ENCODE measurements around the gene SRR. TPM values are rescaled to one million over a fixed set of nuclear protein-coding genes. Genes with fewer than 3 reads are reported as not detected.

Gene SRR
- total RNA-seq, 1 experiment from 2014 or later: 37.9 TPM

DNA sequence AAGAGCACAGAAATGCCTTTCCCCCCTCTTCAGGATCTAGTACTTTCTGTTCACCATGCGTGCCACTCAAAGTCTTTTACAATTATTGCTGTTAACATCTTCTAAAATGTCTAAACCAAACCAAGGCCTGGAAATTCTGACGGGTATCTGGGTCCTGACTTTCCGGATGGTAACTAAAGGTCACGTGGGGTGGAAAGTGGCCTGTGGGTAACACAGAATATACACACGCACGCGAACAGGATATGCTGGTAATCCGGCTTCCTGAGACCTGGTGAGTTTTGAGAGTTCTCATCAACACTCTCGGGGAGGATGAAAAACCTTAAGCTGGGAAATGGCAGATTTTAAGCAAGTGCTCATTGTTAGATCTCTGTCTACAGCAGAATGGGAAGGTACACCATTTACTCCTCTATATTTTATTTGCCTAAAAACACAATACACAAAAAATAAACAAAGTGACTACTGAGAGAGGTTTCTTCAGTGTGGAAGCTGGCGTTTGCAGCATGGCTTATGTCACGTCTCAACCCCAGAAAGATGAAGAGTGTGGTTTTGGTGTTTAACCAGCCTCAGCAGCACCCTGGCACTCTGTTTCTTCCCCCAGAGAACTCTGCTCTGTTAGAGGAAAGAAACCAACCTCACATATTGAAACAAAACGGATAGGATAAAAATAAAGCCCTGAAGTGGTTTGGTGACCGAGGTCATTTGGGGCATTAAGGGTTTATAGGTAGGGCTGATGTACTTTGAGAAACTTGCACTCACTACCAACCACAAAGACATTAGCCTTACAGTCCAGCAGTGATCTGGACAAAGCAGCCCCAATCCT is 37.5 kb upstream of the SRR start:
- TF ChIP-seq, protein P1, sequence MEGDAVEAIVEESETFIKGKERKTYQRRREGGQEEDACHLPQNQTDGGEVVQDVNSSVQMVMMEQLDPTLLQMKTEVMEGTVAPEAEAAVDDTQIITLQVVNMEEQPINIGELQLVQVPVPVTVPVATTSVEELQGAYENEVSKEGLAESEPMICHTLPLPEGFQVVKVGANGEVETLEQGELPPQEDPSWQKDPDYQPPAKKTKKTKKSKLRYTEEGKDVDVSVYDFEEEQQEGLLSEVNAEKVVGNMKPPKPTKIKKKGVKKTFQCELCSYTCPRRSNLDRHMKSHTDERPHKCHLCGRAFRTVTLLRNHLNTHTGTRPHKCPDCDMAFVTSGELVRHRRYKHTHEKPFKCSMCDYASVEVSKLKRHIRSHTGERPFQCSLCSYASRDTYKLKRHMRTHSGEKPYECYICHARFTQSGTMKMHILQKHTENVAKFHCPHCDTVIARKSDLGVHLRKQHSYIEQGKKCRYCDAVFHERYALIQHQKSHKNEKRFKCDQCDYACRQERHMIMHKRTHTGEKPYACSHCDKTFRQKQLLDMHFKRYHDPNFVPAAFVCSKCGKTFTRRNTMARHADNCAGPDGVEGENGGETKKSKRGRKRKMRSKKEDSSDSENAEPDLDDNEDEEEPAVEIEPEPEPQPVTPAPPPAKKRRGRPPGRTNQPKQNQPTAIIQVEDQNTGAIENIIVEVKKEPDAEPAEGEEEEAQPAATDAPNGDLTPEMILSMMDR (conservative IDR thresholded peaks at IDR 0.05; ENCODE audit: low read depth, low read length): no peak
- TF ChIP-seq EZH2 (IDR thresholded peaks at IDR 0.05; ENCODE audit: borderline replicate concordance, low read depth, low read length, poor library complexity, severe bottlenecking): no peak
- ChIA-PET POLR2A (ENCODE audit: low non-redundant PET) (no interaction called here), CTCF (no interaction called here)
- Histone ChIP-seq H3K36me3 (ENCODE audit: insufficient read depth, low read length, poor library complexity, severe bottlenecking) (peaks cover 15% of the 10 kb centered on the region), H3K27ac (ENCODE audit: low read depth, low read length, poor library complexity, severe bottlenecking) (no peak overlapping the region), H3K9me3 (ENCODE audit: low read depth, low read length, poor library complexity, severe bottlenecking) (no peaks in the 10 kb centered on the region), H3K4me3 (ENCODE audit: low read depth, low read length, poor library complexity, severe bottlenecking) (no peak overlapping the region), H3K4me1 (ENCODE audit: insufficient read depth, low read length, poor library complexity, severe bottlenecking) (no peaks in the 10 kb centered on the region), H3K27me3 (replicated peaks; ENCODE audit: insufficient read depth, low read depth, low read length, poor library complexity) (no peaks in the 10 kb centered on the region)
- BruUV-seq (replicated peaks): no TSS peak
- intact Hi-C loops (cut with micrococcal nuclease; ENCODE audit: unreplicated experiment): no loop called here
- no peak for DNase-seq (ENCODE audit: low spot score)

DNA sequence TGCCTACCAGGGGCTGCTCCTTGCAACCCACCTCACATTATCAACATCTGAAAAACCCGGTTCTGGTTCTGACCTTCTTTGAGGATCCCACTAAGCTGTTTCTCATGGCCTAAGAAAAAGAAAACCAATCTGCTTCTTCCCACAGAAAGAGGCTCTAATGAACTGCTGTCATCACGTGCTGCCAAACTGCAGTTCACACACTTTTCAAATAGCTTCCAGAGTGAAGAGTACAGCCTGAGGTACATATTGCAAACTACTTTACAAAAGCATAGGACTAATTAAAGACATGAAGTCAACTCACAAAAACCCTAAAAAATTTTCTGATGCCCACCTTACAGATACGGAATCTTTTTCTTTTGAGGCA is 36.9 kb upstream of the SRR start:
- TF ChIP-seq, protein P1 (conservative IDR thresholded peaks at IDR 0.05; ENCODE audit: low read depth, low read length): no peak
- no peak for TF ChIP-seq EZH2 (IDR thresholded peaks at IDR 0.05; ENCODE audit: borderline replicate concordance, low read depth, low read length, poor library complexity, severe bottlenecking)
- Histone ChIP-seq H3K27ac (ENCODE audit: low read depth, low read length, poor library complexity, severe bottlenecking) (no peak overlapping the region), H3K27me3 (replicated peaks; ENCODE audit: insufficient read depth, low read depth, low read length, poor library complexity) (no peaks in the 10 kb centered on the region), H3K9me3 (ENCODE audit: low read depth, low read length, poor library complexity, severe bottlenecking) (no peaks in the 10 kb centered on the region), H3K4me3 (ENCODE audit: low read depth, low read length, poor library complexity, severe bottlenecking) (no peak overlapping the region), H3K36me3 (ENCODE audit: insufficient read depth, low read length, poor library complexity, severe bottlenecking) (peaks cover 15% of the 10 kb centered on the region), H3K4me1 (ENCODE audit: insufficient read depth, low read length, poor library complexity, severe bottlenecking) (no peaks in the 10 kb centered on the region)
- intact Hi-C loops (cut with micrococcal nuclease; ENCODE audit: unreplicated experiment): no loop called here
- ChIA-PET POLR2A (ENCODE audit: low non-redundant PET) (no interaction called here), CTCF (no interaction called here)
- DNase-seq (ENCODE audit: low spot score): no peak
- no TSS peak for BruUV-seq (replicated peaks)

DNA sequence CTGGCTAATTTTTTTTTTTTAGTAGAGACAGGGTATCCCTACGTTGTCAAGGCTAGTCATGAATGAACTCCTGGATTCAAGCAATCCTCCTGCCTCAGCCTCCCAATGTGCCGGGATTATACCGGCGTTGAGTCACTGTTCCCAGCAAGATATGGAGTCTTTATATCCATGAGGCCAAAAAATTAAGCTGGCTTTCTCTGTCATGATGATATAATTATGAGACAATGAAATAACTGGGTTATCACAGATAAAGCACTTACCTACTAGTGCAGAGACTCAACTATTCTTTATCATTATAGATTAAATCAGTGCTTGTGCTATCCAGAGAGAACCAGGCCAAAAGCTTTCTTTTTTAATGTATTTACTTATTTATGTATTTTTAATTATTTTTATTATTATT is 36.4 kb upstream of the SRR start:
- CTCF ChIA-PET: no interaction called here
- peaks cover 11% of the 10 kb centered on the region for H3K36me3 ChIP-seq (ENCODE audit: insufficient read depth, low read length, poor library complexity, severe bottlenecking)
- no peaks in the 10 kb centered on the region for H3K27me3 ChIP-seq (replicated peaks; ENCODE audit: insufficient read depth, low read depth, low read length, poor library complexity)

More for the DNA sequence above, 36.4 kb upstream of the SRR start:
- no peak overlapping the region for H3K4me3 ChIP-seq (ENCODE audit: low read depth, low read length, poor library complexity, severe bottlenecking)
- no peak for DNase-seq (ENCODE audit: low spot score)
- no peak overlapping the region for H3K27ac ChIP-seq (ENCODE audit: low read depth, low read length, poor library complexity, severe bottlenecking)
- no TSS peak for BruUV-seq (replicated peaks)
- intact Hi-C loops (cut with micrococcal nuclease; ENCODE audit: unreplicated experiment): no loop called here
- POLR2A ChIA-PET (ENCODE audit: low non-redundant PET): no interaction called here
- no peaks in the 10 kb centered on the region for H3K4me1 ChIP-seq (ENCODE audit: insufficient read depth, low read length, poor library complexity, severe bottlenecking)
- TF ChIP-seq EZH2 (IDR thresholded peaks at IDR 0.05; ENCODE audit: borderline replicate concordance, low read depth, low read length, poor library complexity, severe bottlenecking): no peak
- TF ChIP-seq, protein P1 (conservative IDR thresholded peaks at IDR 0.05; ENCODE audit: low read depth, low read length): no peak
- no peaks in the 10 kb centered on the region for H3K9me3 ChIP-seq (ENCODE audit: low read depth, low read length, poor library complexity, severe bottlenecking)

Measured in A673 (cell line).